NCI-H1048 (cell line): ENCODE results near the gene PGM5.

Experiments used
- DNase-seq: peaks from one replicate; lab custom pipeline; 2025; lab: John Stamatoyannopoulos, UW

PGM5 gene

GRCh38 chr9:68433531-68434110 is 77.2 kb downstream of the PGM5 start:
- DNase-seq: no peak

- DNase-seq: no peak
These were observed 81.4 kb downstream of the PGM5 start for GRCh38 chr9:68437785-68438184.

GRCh38 chr9:68443624-68444023 is 87.2 kb downstream of the PGM5 start:
- DNase-seq: no peak

DNA sequence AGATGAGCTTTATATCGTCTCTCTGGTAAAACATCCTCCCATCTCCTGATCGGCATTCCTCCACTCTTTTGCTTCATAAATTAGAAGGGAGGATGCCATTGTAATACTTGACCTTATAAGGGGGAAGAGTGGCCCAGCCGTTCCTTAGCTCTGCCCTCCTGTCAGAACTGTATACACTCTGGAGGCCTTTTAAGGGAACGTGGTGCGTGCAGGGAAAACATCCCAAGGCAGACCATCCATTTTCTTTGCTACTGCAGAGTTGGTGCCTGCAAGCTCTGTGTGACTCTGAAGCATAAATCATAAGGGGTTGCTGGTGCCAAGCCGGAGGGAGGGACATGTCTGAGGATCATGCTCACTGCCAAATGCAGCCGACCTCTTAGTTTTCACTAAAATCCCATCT is 90.4 kb downstream of the PGM5 start:
- no peak for DNase-seq

- no peak for DNase-seq
These were observed 91.2 kb downstream of the PGM5 start for GRCh38 chr9:68447611-68448010.

GRCh38 chr9:68454579-68455334 is 98.3 kb downstream of the PGM5 start:
- no peak for DNase-seq

- DNase-seq: no peak
These were observed 99.0 kb downstream of the PGM5 start for GRCh38 chr9:68455451-68455850.

GRCh38 chr9:68457803-68458202 is 101.4 kb downstream of the PGM5 start:
- no peak for DNase-seq

DNA sequence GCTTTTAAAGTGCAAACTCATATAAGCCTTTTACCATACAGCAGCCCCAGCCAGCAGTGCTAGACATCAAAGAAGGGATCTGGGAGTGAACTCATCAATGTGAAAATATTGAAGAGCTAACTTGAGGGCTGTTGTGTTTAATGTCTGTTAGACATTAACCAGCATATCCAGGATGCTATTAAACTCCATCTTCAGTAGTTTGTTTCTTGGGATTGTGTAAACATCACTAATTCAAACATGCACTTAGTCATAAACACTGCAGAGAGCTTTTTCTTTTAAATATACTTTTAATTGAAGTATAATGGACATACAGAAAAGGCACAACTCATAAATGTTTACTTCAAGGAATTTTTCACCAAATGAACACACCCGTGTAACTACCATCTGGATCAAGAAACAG is 102.5 kb downstream of the PGM5 start:
- DNase-seq: no peak

GRCh38 chr9:68462105-68462775 is 105.8 kb downstream of the PGM5 start:
- DNase-seq: no peak

- DNase-seq: no peak
These were observed 113.7 kb downstream of the PGM5 start for GRCh38 chr9:68470067-68470466.

DNA sequence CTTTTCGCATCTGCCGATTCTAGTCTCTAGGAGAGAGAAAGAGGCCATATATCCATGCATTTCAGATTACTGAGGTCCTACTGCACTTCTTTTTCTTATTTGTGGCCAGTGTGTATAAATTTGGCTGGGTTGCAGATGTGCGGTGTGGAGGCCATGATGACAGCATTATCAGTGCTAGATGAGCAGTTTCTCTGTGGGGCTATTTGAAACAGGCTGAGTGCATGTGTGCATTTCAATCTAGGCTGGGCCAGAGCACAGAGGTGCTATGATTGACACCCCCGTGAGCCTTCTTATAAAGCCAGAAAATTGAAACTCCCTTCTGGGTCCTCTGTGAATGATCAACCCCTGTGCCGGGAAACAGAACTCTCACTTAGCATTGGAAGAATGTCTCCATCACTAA is 114.2 kb downstream of the PGM5 start:
- no peak for DNase-seq

GRCh38 chr9:68472119-68472518 is 115.7 kb downstream of the PGM5 start:
- no peak for DNase-seq

DNA sequence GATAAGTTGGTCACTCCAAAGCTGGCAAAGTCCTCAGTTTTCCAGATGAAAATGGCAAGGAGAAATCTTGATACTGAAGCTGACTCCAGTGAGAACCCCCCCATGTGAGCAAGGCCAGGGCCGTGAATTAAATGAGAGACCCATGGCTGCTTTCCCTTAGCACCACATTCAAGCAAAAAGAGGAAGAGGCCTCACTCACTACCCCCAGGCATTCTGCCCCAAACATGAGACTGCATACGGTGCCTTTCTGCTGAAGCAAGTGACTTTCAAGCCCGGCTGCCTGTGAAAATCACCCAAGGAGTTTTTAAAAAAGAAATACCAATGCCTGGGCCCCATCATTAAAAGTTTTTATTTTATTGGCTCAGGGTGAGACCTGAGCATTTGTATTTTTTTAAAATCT is 117.4 kb downstream of the PGM5 start:
- no peak for DNase-seq

DNA sequence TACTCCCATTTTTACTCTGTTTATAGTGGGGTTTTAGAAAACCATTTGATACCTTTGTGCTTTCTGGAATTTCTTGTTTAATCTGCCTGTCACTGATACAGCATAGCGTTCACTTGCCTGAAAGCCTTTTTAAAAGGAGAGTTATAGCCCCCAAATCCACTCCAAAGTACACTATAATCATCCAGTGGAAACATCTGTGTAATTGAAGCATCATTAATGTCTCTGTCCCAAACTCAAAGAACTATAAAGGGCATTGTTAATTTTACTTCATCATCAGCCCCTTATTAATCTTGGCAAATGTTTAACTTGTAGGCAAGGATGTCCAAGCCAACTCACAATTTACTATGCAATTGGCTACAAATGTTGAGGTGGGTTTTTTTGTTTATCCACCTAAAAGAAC is 120.0 kb downstream of the PGM5 start:
- no peak for DNase-seq

GRCh38 chr9:68476847-68477246 is 120.4 kb downstream of the PGM5 start:
- DNase-seq: no peak

DNA sequence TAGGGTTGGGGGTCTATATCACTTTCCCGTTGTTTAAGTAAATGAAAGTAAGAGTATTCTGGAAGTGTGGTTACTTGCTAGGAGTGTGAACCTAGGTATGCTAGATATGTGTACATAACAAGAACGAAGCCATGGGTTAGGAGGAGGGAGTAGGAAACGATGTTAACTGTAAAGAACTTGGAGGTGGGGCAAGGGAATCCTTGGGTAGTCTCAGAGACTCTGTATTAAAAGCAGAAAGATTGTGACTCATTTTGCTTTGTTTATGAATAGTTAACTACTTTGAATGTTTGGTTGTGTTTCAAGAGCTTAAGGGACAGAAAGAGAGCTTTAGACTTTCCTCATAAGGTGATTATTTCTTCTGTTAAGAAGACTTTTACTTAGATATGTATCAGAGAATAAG is 124.4 kb downstream of the PGM5 start:
- no peak for DNase-seq

- DNase-seq: no peak
These were observed 126.1 kb downstream of the PGM5 start for GRCh38 chr9:68482548-68482947.

DNA sequence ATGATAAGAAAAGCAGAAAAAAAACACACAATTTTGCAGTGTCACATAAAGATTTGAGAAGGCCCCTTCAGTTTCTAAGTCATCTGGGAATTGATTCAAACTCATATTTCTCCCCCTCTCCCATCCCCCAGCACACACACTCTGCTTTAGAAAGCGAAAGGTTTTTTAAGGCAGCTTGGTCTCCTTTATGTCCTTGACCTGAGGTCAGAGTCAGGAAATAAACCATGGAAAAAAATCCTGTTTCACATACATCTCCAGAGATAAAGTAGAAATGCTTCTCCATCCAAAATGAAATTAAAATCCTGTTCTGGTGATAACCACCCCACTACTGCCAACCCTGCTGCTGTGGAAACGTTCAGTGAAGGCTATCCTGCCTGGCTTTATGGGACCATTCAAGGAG is 131.7 kb downstream of the PGM5 start:
- DNase-seq: no peak

- DNase-seq: no peak
These were observed 133.2 kb downstream of the PGM5 start for GRCh38 chr9:68489646-68490045.

- no peak for DNase-seq
These were observed 136.4 kb downstream of the PGM5 start for GRCh38 chr9:68492806-68493205.

GRCh38 chr9:68493541-68493940 is 137.1 kb downstream of the PGM5 start:
- no peak for DNase-seq

GRCh38 chr9:68493958-68494577 is 137.7 kb downstream of the PGM5 start:
- DNase-seq: no peak
